Gastroesophageal sphincter (tissue), 4 donors: ENCODE results near the gene MBTPS1. TPM values are rescaled to one million over a fixed set of nuclear protein-coding genes. Genes with fewer than 3 reads are reported as not detected.
A peak's percentile ranks its signal among the peaks of the same experiment; 100 is the strongest.

Source experiments
- ATAC-seq: fragments of 150-250 bp; one replicate; pipeline ENCODE4 v1.9.1; 2016; ENCODE audit warnings: mild to moderate bottlenecking, moderate library complexity
- H3K27ac ChIP-seq, 4 donors: fragments of 200-600 bp; sonication (generic) in 3 of 4; 1 replicate in 3 of 4; 2 replicates in 1 of 4; pipeline ENCODE4 v1.5.1; 2016 to 2019
- H3K27me3 ChIP-seq: fragments of 200-600 bp; sonication (generic); one replicate; pipeline ENCODE4 v1.5.1; 2019
- H3K36me3 ChIP-seq, 2 donors: fragments of 200-600 bp; sonication (generic); one replicate each; pipeline ENCODE4 v1.5.1; 2019; ENCODE audit warnings: control low read depth in 1 of 2
- H3K4me1 ChIP-seq, 3 donors: fragments of 200-600 bp; sonication (generic); 1 replicate in 2 of 3; 2 replicates in 1 of 3; pipeline ENCODE4 v1.5.1; 2016 to 2019; ENCODE audit warnings: control low read depth in 2 of 3
- H3K4me3 ChIP-seq, 2 donors: fragments of 200-600 bp; sonication (generic); one replicate each; pipeline ENCODE4 v1.5.1; 2019; ENCODE audit warnings: mild to moderate bottlenecking in 1 of 2, moderate library complexity in 1 of 2
- H3K9me3 ChIP-seq, 3 donors: fragments of 200-600 bp; sonication (generic); one replicate each; pipeline ENCODE4 v1.5.1; 2017 to 2019; ENCODE audit warnings: control low read depth in 2 of 3
- CTCF ChIP-seq, 4 experiments: fragments of 200-600 bp in 2 of 4; fragments of 450-650 bp in 2 of 4; sonication (generic) in 1 of 4; IDR thresholded peaks; one replicate each; pipeline ENCODE4 v1.5.1; 2017 to 2019; ENCODE audit warnings: antibody characterized with exemption in 4 of 4, mild to moderate bottlenecking in 2 of 4, moderate library complexity in 2 of 4
- EP300 ChIP-seq: sonication (generic); formaldehyde crosslinking; IDR thresholded peaks from one replicate; pipeline ENCODE4 v1.6.1; 2017; ENCODE audit warnings: antibody characterized with exemption, mild to moderate bottlenecking
- POLR2A ChIP-seq, 2 donors: fragments of 450-650 bp; IDR thresholded peaks; one replicate each; pipeline ENCODE4 v1.6.1; 2017; ENCODE audit warnings: antibody characterized with exemption in 2 of 2, mild to moderate bottlenecking in 2 of 2, moderate library complexity in 1 of 2
- POLR2AphosphoS5 ChIP-seq: sonication (generic); formaldehyde crosslinking; IDR thresholded peaks from one replicate; pipeline ENCODE4 v1.6.1; 2017; ENCODE audit warnings: antibody characterized with exemption
- WGBS, 2 donors: methylation state at CpG; one replicate each; pipeline ENCODE4 v1.1.5; 2018; ENCODE audit warnings: low coverage in 1 of 2; 5-methylcytosine and 5-hydroxymethylcytosine counted together
- total RNA-seq, 4 donors: library from RNA; depleted of rRNA; stranded (reverse); fragments of >200 nt; gene quantifications; one replicate each; pipeline ENCODE4 v1.1.0, GENCODE V29; 2016

MBTPS1 gene
- total RNA-seq, 4 donors from 2014 or later: 84.0 to 98.6 (median 90.9) TPM

GRCh38 chr16:84109598-84110335 is 7.0 kb downstream of the MBTPS1 start:
- H3K36me3 ChIP-seq: peaks cover 0 to 44% of the 10 kb centered on the region in 2 donors
- no peak for TF ChIP-seq POLR2AphosphoS5
- TF ChIP-seq CTCF (IDR thresholded peaks at IDR 0.05): no peak
- no peak for TF ChIP-seq EP300
- no peak for TF ChIP-seq POLR2A (IDR thresholded peaks at IDR 0.05)
- H3K4me3 ChIP-seq: no peak overlapping the region
- peak overlapping the region in 2 of 4 donors; percentile 29 for H3K27ac ChIP-seq
- 32 to 44% methylated on average over 5 to 6 of the region's 6 CpGs for WGBS, 2 donors
- H3K27me3 ChIP-seq: no peaks in the 10 kb centered on the region
- peaks cover 0 to 59% (median 7%) of the 10 kb centered on the region in 3 donors for H3K4me1 ChIP-seq
- ATAC-seq: no peak
- no peaks in the 10 kb centered on the region for H3K9me3 ChIP-seq

GRCh38 chr16:84107921-84108320 is 8.8 kb downstream of the MBTPS1 start:
- H3K4me1 ChIP-seq: peaks cover 0 to 52% (median 7%) of the 10 kb centered on the region in 3 donors

GRCh38 chr16:84105948-84106740 is 10.6 kb downstream of the MBTPS1 start:
- Histone ChIP-seq H3K4me1 (peaks cover 0 to 43% (median 7%) of the 10 kb centered on the region in 3 donors), H3K4me3 (no peak overlapping the region), H3K36me3 (peaks cover 0 to 54% of the 10 kb centered on the region in 2 donors), H3K27ac (no peak overlapping the region), H3K9me3 (no peaks in the 10 kb centered on the region), H3K27me3 (no peaks in the 10 kb centered on the region)
- WGBS, 2 donors: 81 to 83% methylated on average over 9 to 13 of the region's 13 CpGs
- no peak for ATAC-seq
- TF ChIP-seq POLR2AphosphoS5 (no peak), CTCF (IDR thresholded peaks at IDR 0.05) (no peak), EP300 (no peak), POLR2A (IDR thresholded peaks at IDR 0.05) (no peak)

More at GRCh38 chr16:84107921-84108320, 8.8 kb downstream of the MBTPS1 start:
- Histone ChIP-seq H3K36me3 (peaks cover 0 to 44% of the 10 kb centered on the region in 2 donors), H3K9me3 (no peaks in the 10 kb centered on the region), H3K27ac (no peak overlapping the region), H3K4me3 (no peak overlapping the region), H3K27me3 (no peaks in the 10 kb centered on the region)
- WGBS, 2 donors: 80% methylated on average over 1 of the region's 2 CpGs; no CpG with 5 or more reads in 1 of the 2 donors
- TF ChIP-seq CTCF (IDR thresholded peaks at IDR 0.05): no peak
- TF ChIP-seq EP300: no peak
- no peak for TF ChIP-seq POLR2AphosphoS5
- no peak for TF ChIP-seq POLR2A (IDR thresholded peaks at IDR 0.05)
- no peak for ATAC-seq

GRCh38 chr16:84105301-84105815 is 11.4 kb downstream of the MBTPS1 start:
- ATAC-seq: no peak
- WGBS, 2 donors: 74 to 77% methylated on average over 12 of the region's 12 CpGs

More at GRCh38 chr16:84105301-84105815, 11.4 kb downstream of the MBTPS1 start:
- Histone ChIP-seq H3K4me3 (no peak overlapping the region), H3K27me3 (no peaks in the 10 kb centered on the region), H3K27ac (no peak overlapping the region), H3K4me1 (peaks cover 0 to 35% (median 7%) of the 10 kb centered on the region in 3 donors), H3K9me3 (no peaks in the 10 kb centered on the region), H3K36me3 (peaks cover 0 to 54% of the 10 kb centered on the region in 2 donors)
- no peak for TF ChIP-seq POLR2A (IDR thresholded peaks at IDR 0.05)
- no peak for TF ChIP-seq CTCF (IDR thresholded peaks at IDR 0.05)
- TF ChIP-seq POLR2AphosphoS5: no peak
- TF ChIP-seq EP300: no peak
